Measurements from ENCODE around the gene YIPF2.

YIPF2 gene

GRCh38 chr19:10907925-10908324, 20.5 kb downstream of the YIPF2 start:
- Histone ChIP-seq H3K4me1 (ENCODE audit: control insufficient read depth in 2 of 2, insufficient read depth in 1 of 2, low read depth in 1 of 2, low read length in 2 of 2) (no peaks in the 10 kb centered on the region), H4K8ac (ENCODE audit: low read depth, low read length) (no peak overlapping the region), H2BK120ac (ENCODE audit: low read depth, low read length) (no peak overlapping the region), H3K36me3 (replicated peaks in 1 of 2; ENCODE audit: control insufficient read depth in 2 of 2, insufficient read depth in 2 of 2, low read length in 2 of 2) (peaks cover 32 to 75% of the 10 kb centered on the region in 2 donors), H3K4me3 (ENCODE audit: low read length in 2 of 2) (peak overlapping the region in 1 of 2 donors; percentile 44), H3K14ac (ENCODE audit: low read length) (no peak overlapping the region), H2AFZ (ENCODE audit: low read length) (no peak overlapping the region), H3K23ac (ENCODE audit: low read depth, low read length, poor library complexity) (no peak overlapping the region), H4K91ac (ENCODE audit: low read depth, low read length, poor library complexity) (no peak overlapping the region), H2BK5ac (ENCODE audit: low read length) (no peak overlapping the region), H2AK5ac (ENCODE audit: low read depth, low read length) (no peak overlapping the region), H3K27ac (replicated peaks; ENCODE audit: low read length) (no peak overlapping the region), H3K4ac (ENCODE audit: low read length) (no peak overlapping the region), H3K79me1 (ENCODE audit: low read depth, low read length) (peaks cover 11% of the 10 kb centered on the region), H3K4me2 (ENCODE audit: insufficient read depth, low read length, poor library complexity, severe bottlenecking) (no peak overlapping the region), H3K27me3 (ENCODE audit: control insufficient read depth in 3 of 3, insufficient read depth in 3 of 3, low read depth in 1 of 3, low read length in 3 of 3) (no peaks in the 10 kb centered on the region), H3K9ac (ENCODE audit: low read depth, low read length, poor library complexity) (no peak overlapping the region), H2BK15ac (ENCODE audit: low read length) (no peak overlapping the region), H3K9me3 (replicated peaks in 1 of 2; ENCODE audit: control insufficient read depth in 2 of 2, insufficient read depth in 1 of 2, low read depth in 1 of 2, low read length in 2 of 2) (peaks cover 0 to 3% of the 10 kb centered on the region in 2 donors), H3K18ac (ENCODE audit: low read length) (peak overlapping the region; percentile 60), H2BK12ac (ENCODE audit: low read length) (no peak overlapping the region)
- no peak for DNase-seq (ENCODE audit: low spot score)
- WGBS, 2 donors (ENCODE audit: extremely low coverage in 2 of 2, insufficient read length in 2 of 2, insufficient replicate concordance in 1 of 2) = no CpG with 5 or more reads among the region's 14 CpGs

- no CpG with 5 or more reads among the region's 10 CpGs for WGBS, 2 donors (ENCODE audit: extremely low coverage in 2 of 2, insufficient read length in 2 of 2, insufficient replicate concordance in 1 of 2)
- H3K36me3 ChIP-seq (replicated peaks in 1 of 2; ENCODE audit: control insufficient read depth in 2 of 2, insufficient read depth in 2 of 2, low read length in 2 of 2) = peaks cover 2 to 15% of the 10 kb centered on the region in 2 donors
- peak overlapping the region; percentile 32 for H4K8ac ChIP-seq (ENCODE audit: low read depth, low read length)
- H3K14ac ChIP-seq (ENCODE audit: low read length) = no peak overlapping the region
- no peak overlapping the region for H2BK5ac ChIP-seq (ENCODE audit: low read length)
- no peak overlapping the region for H2BK120ac ChIP-seq (ENCODE audit: low read depth, low read length)
- no peak overlapping the region for H3K4me2 ChIP-seq (ENCODE audit: insufficient read depth, low read length, poor library complexity, severe bottlenecking)
- no peak overlapping the region for H3K9ac ChIP-seq (ENCODE audit: low read depth, low read length, poor library complexity)
- no peak overlapping the region for H4K91ac ChIP-seq (ENCODE audit: low read depth, low read length, poor library complexity)
- DNase-seq (ENCODE audit: low spot score) = no peak
- no peak overlapping the region for H3K4me3 ChIP-seq (ENCODE audit: low read length in 2 of 2)
- H3K27ac ChIP-seq (replicated peaks; ENCODE audit: low read length) = no peak overlapping the region
- H2AK5ac ChIP-seq (ENCODE audit: low read depth, low read length) = no peak overlapping the region
- peaks cover 16% of the 10 kb centered on the region for H3K79me1 ChIP-seq (ENCODE audit: low read depth, low read length)
- H3K4ac ChIP-seq (ENCODE audit: low read length) = no peak overlapping the region
- no peaks in the 10 kb centered on the region for H3K27me3 ChIP-seq (ENCODE audit: control insufficient read depth in 3 of 3, insufficient read depth in 3 of 3, low read depth in 1 of 3, low read length in 3 of 3)
- H2BK12ac ChIP-seq (ENCODE audit: low read length) = no peak overlapping the region
- no peak overlapping the region for H2BK15ac ChIP-seq (ENCODE audit: low read length)
- H3K4me1 ChIP-seq (ENCODE audit: control insufficient read depth in 2 of 2, insufficient read depth in 1 of 2, low read depth in 1 of 2, low read length in 2 of 2) = peaks cover 2% of the 10 kb centered on the region in 2 donors
- H3K18ac ChIP-seq (ENCODE audit: low read length) = peak overlapping the region; percentile 53
- H2AFZ ChIP-seq (ENCODE audit: low read length) = no peak overlapping the region
- peaks cover 0 to 9% of the 10 kb centered on the region in 2 donors for H3K9me3 ChIP-seq (replicated peaks in 1 of 2; ENCODE audit: control insufficient read depth in 2 of 2, insufficient read depth in 1 of 2, low read depth in 1 of 2, low read length in 2 of 2)
- H3K23ac ChIP-seq (ENCODE audit: low read depth, low read length, poor library complexity) = peak overlapping the region; percentile 49
These were observed 29.2 kb downstream of the YIPF2 start for GRCh38 chr19:10899151-10899653.

GRCh38 chr19:10898633-10899032, 29.8 kb downstream of the YIPF2 start:
- H3K14ac ChIP-seq (ENCODE audit: low read length) = no peak overlapping the region
- H3K79me1 ChIP-seq (ENCODE audit: low read depth, low read length) = peaks cover 21% of the 10 kb centered on the region
- peaks cover 2 to 15% of the 10 kb centered on the region in 2 donors for H3K36me3 ChIP-seq (replicated peaks in 1 of 2; ENCODE audit: control insufficient read depth in 2 of 2, insufficient read depth in 2 of 2, low read length in 2 of 2)
- WGBS, 2 donors (ENCODE audit: extremely low coverage in 2 of 2, insufficient read length in 2 of 2, insufficient replicate concordance in 1 of 2) = no CpG with 5 or more reads among the region's 10 CpGs
- no peak for DNase-seq (ENCODE audit: low spot score)
- H3K18ac ChIP-seq (ENCODE audit: low read length) = peak overlapping the region; percentile 84
- H3K27me3 ChIP-seq (ENCODE audit: control insufficient read depth in 3 of 3, insufficient read depth in 3 of 3, low read depth in 1 of 3, low read length in 3 of 3) = no peaks in the 10 kb centered on the region
- no peak overlapping the region for H3K4me3 ChIP-seq (ENCODE audit: low read length in 2 of 2)
- no peak overlapping the region for H3K4me2 ChIP-seq (ENCODE audit: insufficient read depth, low read length, poor library complexity, severe bottlenecking)
- H2BK5ac ChIP-seq (ENCODE audit: low read length) = no peak overlapping the region
- peaks cover 0 to 9% of the 10 kb centered on the region in 2 donors for H3K9me3 ChIP-seq (replicated peaks in 1 of 2; ENCODE audit: control insufficient read depth in 2 of 2, insufficient read depth in 1 of 2, low read depth in 1 of 2, low read length in 2 of 2)
- H2BK120ac ChIP-seq (ENCODE audit: low read depth, low read length) = no peak overlapping the region
- H3K27ac ChIP-seq (replicated peaks; ENCODE audit: low read length) = no peak overlapping the region
- no peak overlapping the region for H2AFZ ChIP-seq (ENCODE audit: low read length)
- H3K4ac ChIP-seq (ENCODE audit: low read length) = peak overlapping the region; percentile 91
- H3K4me1 ChIP-seq (ENCODE audit: control insufficient read depth in 2 of 2, insufficient read depth in 1 of 2, low read depth in 1 of 2, low read length in 2 of 2) = peaks cover 6% of the 10 kb centered on the region in 2 donors
- no peak overlapping the region for H2BK12ac ChIP-seq (ENCODE audit: low read length)
- peak overlapping the region; percentile 39 for H3K23ac ChIP-seq (ENCODE audit: low read depth, low read length, poor library complexity)
- H4K91ac ChIP-seq (ENCODE audit: low read depth, low read length, poor library complexity) = no peak overlapping the region
- no peak overlapping the region for H4K8ac ChIP-seq (ENCODE audit: low read depth, low read length)
- peak overlapping the region; percentile 12 for H2AK5ac ChIP-seq (ENCODE audit: low read depth, low read length)
- H2BK15ac ChIP-seq (ENCODE audit: low read length) = no peak overlapping the region
- H3K9ac ChIP-seq (ENCODE audit: low read depth, low read length, poor library complexity) = no peak overlapping the region

- Histone ChIP-seq H2AK5ac (ENCODE audit: low read depth, low read length) (no peak overlapping the region), H2BK120ac (ENCODE audit: low read depth, low read length) (no peak overlapping the region), H4K91ac (ENCODE audit: low read depth, low read length, poor library complexity) (no peak overlapping the region), H3K9me3 (replicated peaks in 1 of 2; ENCODE audit: control insufficient read depth in 2 of 2, insufficient read depth in 1 of 2, low read depth in 1 of 2, low read length in 2 of 2) (no peaks in the 10 kb centered on the region), H2BK5ac (ENCODE audit: low read length) (no peak overlapping the region), H3K4me2 (ENCODE audit: insufficient read depth, low read length, poor library complexity, severe bottlenecking) (no peak overlapping the region), H4K8ac (ENCODE audit: low read depth, low read length) (no peak overlapping the region), H3K4me1 (ENCODE audit: control insufficient read depth in 2 of 2, insufficient read depth in 1 of 2, low read depth in 1 of 2, low read length in 2 of 2) (peaks cover 6 to 11% of the 10 kb centered on the region in 2 donors), H3K14ac (ENCODE audit: low read length) (no peak overlapping the region), H3K18ac (ENCODE audit: low read length) (no peak overlapping the region), H3K23ac (ENCODE audit: low read depth, low read length, poor library complexity) (no peak overlapping the region), H3K4ac (ENCODE audit: low read length) (no peak overlapping the region), H2AFZ (ENCODE audit: low read length) (no peak overlapping the region), H3K36me3 (replicated peaks in 1 of 2; ENCODE audit: control insufficient read depth in 2 of 2, insufficient read depth in 2 of 2, low read length in 2 of 2) (peaks cover 2 to 6% of the 10 kb centered on the region in 2 donors), H3K79me1 (ENCODE audit: low read depth, low read length) (peaks cover 22% of the 10 kb centered on the region), H3K9ac (ENCODE audit: low read depth, low read length, poor library complexity) (no peak overlapping the region), H3K4me3 (ENCODE audit: low read length in 2 of 2) (no peak overlapping the region), H2BK12ac (ENCODE audit: low read length) (no peak overlapping the region), H2BK15ac (ENCODE audit: low read length) (no peak overlapping the region), H3K27me3 (ENCODE audit: control insufficient read depth in 3 of 3, insufficient read depth in 3 of 3, low read depth in 1 of 3, low read length in 3 of 3) (no peaks in the 10 kb centered on the region), H3K27ac (replicated peaks; ENCODE audit: low read length) (no peak overlapping the region)
- no peak for DNase-seq (ENCODE audit: low spot score)
- WGBS, 2 donors (ENCODE audit: extremely low coverage in 2 of 2, insufficient read length in 2 of 2, insufficient replicate concordance in 1 of 2) = no CpG with 5 or more reads among the region's 7 CpGs
These were observed 31.4 kb downstream of the YIPF2 start for GRCh38 chr19:10896851-10897526.
